ENCODE measurements around the gene TCP11L1. TPM values are rescaled to one million over a fixed set of nuclear protein-coding genes. Genes with fewer than 3 reads are reported as not detected.
"Not testable (repeated sequence)": the region's sequence is repeated elsewhere in the genome, so short reads cannot be mapped to it uniquely, and the experiment has no call there.

Gene TCP11L1
- total RNA-seq, 1 donor from 2014 or later: 25.0 TPM

DNA sequence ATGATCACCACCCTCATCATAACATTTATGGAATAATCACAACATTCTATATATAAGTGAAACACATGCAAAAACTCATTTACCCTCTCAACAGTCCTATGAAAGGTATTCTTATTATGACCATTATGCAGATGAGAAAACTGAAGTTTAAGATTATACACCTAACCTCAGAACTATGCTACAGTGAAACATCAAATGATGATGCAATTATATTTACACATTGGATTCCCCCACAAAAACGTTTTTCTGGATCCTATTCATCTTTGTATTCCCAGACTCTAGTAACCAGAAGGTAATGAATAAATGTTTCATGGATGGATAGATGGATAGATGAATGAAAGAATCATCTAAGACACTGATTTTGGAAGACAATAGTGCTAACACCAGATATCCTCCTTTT, 54.8 kb downstream of the TCP11L1 start:
- Mint-ChIP-seq H3K9me3 (no peaks in the 10 kb centered on the region), H3K27me3 (ENCODE audit: low read depth) (no peaks in the 10 kb centered on the region), H3K27ac (ENCODE audit: unreplicated experiment) (no peak overlapping the region), H3K4me3 (no peak overlapping the region), H3K4me1 (no peaks in the 10 kb centered on the region), H3K36me3 (ENCODE audit: low read depth) (peaks cover 14% of the 10 kb centered on the region)
- DNase-seq (ENCODE audit: low read depth, low spot score): no peak
- TF ChIP-seq, protein P1, sequence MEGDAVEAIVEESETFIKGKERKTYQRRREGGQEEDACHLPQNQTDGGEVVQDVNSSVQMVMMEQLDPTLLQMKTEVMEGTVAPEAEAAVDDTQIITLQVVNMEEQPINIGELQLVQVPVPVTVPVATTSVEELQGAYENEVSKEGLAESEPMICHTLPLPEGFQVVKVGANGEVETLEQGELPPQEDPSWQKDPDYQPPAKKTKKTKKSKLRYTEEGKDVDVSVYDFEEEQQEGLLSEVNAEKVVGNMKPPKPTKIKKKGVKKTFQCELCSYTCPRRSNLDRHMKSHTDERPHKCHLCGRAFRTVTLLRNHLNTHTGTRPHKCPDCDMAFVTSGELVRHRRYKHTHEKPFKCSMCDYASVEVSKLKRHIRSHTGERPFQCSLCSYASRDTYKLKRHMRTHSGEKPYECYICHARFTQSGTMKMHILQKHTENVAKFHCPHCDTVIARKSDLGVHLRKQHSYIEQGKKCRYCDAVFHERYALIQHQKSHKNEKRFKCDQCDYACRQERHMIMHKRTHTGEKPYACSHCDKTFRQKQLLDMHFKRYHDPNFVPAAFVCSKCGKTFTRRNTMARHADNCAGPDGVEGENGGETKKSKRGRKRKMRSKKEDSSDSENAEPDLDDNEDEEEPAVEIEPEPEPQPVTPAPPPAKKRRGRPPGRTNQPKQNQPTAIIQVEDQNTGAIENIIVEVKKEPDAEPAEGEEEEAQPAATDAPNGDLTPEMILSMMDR (conservative IDR thresholded peaks at IDR 0.05): no peak

DNA sequence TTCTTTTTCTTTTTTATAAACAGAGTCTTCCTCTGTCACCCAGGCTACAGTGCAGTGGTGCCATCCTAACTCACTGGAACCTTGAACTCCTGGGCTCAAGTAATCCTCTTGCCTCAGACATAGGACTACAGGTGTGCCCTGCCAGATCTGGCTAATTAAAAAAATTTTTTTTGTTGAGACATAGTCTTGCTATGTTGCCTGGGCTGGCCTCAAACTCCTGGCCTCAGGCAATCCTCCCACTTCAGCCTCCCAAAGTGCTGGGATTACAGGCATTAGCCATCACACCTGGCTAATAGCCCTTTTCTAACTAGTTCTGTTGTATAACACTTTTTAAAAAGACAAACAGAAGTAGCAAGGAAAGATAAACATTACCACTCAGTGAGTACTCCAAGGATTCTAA, 64.5 kb downstream of the TCP11L1 start:
- Mint-ChIP-seq H3K27ac (ENCODE audit: unreplicated experiment) (no peak overlapping the region), H3K36me3 (ENCODE audit: low read depth) (peaks cover 18% of the 10 kb centered on the region), H3K4me3 (no peak overlapping the region), H3K9me3 (peaks cover 2% of the 10 kb centered on the region), H3K4me1 (no peaks in the 10 kb centered on the region), H3K27me3 (ENCODE audit: low read depth) (no peaks in the 10 kb centered on the region)
- TF ChIP-seq, protein P1 (conservative IDR thresholded peaks at IDR 0.05): no peak
- DNase-seq (ENCODE audit: low read depth, low spot score): no peak

DNA sequence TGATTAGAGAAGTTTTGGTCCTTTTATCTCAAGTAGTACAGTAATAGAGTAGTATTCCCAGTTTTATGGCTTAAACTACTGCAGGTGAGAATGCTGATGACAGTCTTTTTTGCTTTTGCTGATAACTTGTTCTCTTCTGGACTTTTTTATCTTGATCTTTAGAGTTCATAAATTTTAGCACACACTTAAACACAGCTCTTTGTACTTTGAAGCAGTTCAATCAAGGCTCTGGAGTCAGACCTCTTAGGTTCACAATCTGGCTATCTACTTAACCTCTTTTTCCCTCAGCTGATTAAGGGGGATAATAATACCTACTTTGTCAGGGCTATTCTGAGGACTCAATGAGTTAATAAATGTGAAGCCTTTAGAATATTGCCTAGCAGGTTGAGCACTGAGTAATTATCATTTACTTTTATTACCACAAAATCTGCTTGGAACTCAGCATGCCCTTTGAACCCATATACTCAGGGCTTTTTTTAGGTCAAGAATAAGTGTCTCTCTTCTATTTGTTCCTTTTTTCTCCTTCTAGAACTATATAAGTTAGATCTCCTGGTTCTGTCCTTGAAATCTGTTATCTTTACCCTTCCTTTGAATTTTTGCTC, 70.0 kb downstream of the TCP11L1 start:
- no peak for DNase-seq (ENCODE audit: low read depth, low spot score)
- H3K4me1 Mint-ChIP-seq: no peaks in the 10 kb centered on the region
- no peak overlapping the region for H3K4me3 Mint-ChIP-seq
- H3K27ac Mint-ChIP-seq (ENCODE audit: unreplicated experiment): no peak overlapping the region
- no peaks in the 10 kb centered on the region for H3K27me3 Mint-ChIP-seq (ENCODE audit: low read depth)
- peaks cover 7% of the 10 kb centered on the region for H3K36me3 Mint-ChIP-seq (ENCODE audit: low read depth)
- peaks cover 3% of the 10 kb centered on the region for H3K9me3 Mint-ChIP-seq
- TF ChIP-seq, protein P1 (conservative IDR thresholded peaks at IDR 0.05): no peak

DNA sequence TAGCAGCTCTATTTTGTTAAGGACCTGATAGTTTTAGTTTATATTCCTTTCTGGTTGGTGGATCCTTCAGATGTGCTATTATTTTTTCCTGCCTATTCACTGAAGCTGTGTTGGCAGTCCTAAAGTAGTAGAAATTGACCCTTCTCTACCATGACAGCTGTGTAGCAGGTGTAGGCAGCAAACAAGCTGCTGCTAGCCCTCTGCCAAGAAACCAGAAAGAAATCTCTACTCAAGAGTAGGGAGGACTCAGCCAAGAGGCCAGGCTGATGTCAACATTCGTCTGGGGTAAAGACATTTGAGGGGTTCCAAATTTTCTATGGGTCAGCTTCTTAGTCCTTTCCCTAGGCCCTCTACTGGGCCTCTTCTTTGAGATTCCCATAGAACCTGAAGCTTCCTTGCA, 70.7 kb downstream of the TCP11L1 start:
- Mint-ChIP-seq H3K4me1 (no peaks in the 10 kb centered on the region), H3K27ac (ENCODE audit: unreplicated experiment) (no peak overlapping the region), H3K9me3 (peaks cover 3% of the 10 kb centered on the region), H3K27me3 (ENCODE audit: low read depth) (no peaks in the 10 kb centered on the region), H3K36me3 (ENCODE audit: low read depth) (peaks cover 7% of the 10 kb centered on the region), H3K4me3 (no peak overlapping the region)
- TF ChIP-seq, protein P1 (conservative IDR thresholded peaks at IDR 0.05): no peak
- DNase-seq (ENCODE audit: low read depth, low spot score): no peak

DNA sequence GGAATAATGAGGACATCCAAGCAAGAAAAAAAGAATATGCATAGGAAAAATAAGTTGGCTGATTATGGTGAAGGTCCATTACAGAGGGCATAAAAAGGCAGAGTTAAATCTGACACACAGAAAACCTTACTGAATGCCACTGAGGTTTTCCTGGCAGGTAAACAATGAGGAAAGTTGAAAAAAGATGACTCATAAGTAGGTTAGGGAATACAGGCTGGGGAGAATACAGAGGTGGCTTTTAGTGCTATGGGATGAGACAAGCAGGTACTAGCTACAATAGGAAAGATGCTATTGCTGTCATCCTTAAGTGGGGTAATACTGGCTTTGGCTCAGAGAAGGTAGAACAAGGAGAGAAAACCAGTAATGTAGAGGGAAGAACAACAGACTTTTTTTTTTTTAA, 77.2 kb downstream of the TCP11L1 start:
- H3K27ac Mint-ChIP-seq (ENCODE audit: unreplicated experiment): no peak overlapping the region

DNA sequence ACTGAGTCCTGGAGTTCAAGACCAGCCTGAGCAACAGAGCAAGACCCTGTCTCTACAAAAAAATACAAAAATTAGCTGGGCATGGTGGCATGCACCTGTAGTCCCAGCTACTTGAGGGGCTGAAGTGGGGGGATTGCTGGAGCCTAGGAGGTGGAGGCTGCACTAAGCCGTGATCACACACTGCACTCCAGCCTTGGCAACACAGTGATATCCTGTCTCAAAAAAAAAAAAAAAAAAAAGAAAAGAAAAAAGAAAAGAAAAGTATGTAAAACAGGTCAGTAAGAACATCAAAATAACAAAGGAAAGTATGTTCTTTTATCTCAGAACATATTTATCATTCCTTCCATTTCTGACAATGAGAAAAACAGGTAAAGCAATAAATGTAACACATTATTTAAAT, 83.3 kb downstream of the TCP11L1 start:
- H3K27me3 Mint-ChIP-seq (ENCODE audit: low read depth); H3K9me3 Mint-ChIP-seq; H3K4me1 Mint-ChIP-seq; H3K27ac Mint-ChIP-seq (ENCODE audit: unreplicated experiment); DNase-seq (ENCODE audit: low read depth, low spot score); H3K4me3 Mint-ChIP-seq: not testable (repeated sequence)
- H3K36me3 Mint-ChIP-seq (ENCODE audit: low read depth): peaks cover 13% of the 10 kb centered on the region

More for the DNA sequence above, 77.2 kb downstream of the TCP11L1 start:
- H3K27me3 Mint-ChIP-seq (ENCODE audit: low read depth): no peaks in the 10 kb centered on the region
- no peaks in the 10 kb centered on the region for H3K9me3 Mint-ChIP-seq
- H3K4me3 Mint-ChIP-seq: no peak overlapping the region
- H3K4me1 Mint-ChIP-seq: no peaks in the 10 kb centered on the region
- DNase-seq (ENCODE audit: low read depth, low spot score): no peak
- no peaks in the 10 kb centered on the region for H3K36me3 Mint-ChIP-seq (ENCODE audit: low read depth)
- TF ChIP-seq, protein P1 (conservative IDR thresholded peaks at IDR 0.05): no peak

Other genes starting within 250 kb of the TCP11L1 start
- gene CCDC73, start 244.9 kb upstream of the TCP11L1 start, total RNA-seq: not detected in 2 replicates
- gene PRRG4, start 209.6 kb upstream of the TCP11L1 start, total RNA-seq: not detected in 2 replicates
- 59.4 and 65.7 TPM in 2 replicates for gene QSER1, start 146.8 kb upstream of the TCP11L1 start, total RNA-seq
- gene DEPDC7, start 23.7 kb upstream of the TCP11L1 start, total RNA-seq: 3.9 and 4.2 TPM in 2 replicates
- 69.5 and 72.1 TPM in 2 replicates for gene CSTF3, start 121.9 kb downstream of the TCP11L1 start, total RNA-seq
- gene HIPK3, start 217.8 kb downstream of the TCP11L1 start, total RNA-seq: 33.8 and 39.0 TPM in 2 replicates